Liver (tissue), 3 donors: ENCODE measurements around the gene MIB1.

ENCODE experiments used
- EGR1 ChIP-seq, 2 donors: IDR thresholded peaks; 2 replicates each; pipeline ENCODE4 v1.6.1; 2016 to 2018; ENCODE audit warnings: antibody characterized with exemption in 2 of 2, low read depth in 2 of 2
- GABPA ChIP-seq, 2 donors: IDR thresholded peaks in 1 of 2; conservative IDR thresholded peaks in 1 of 2; 2 replicates each; pipeline ENCODE4 v1.6.1; 2016; ENCODE audit warnings: antibody characterized with exemption in 2 of 2, mild to moderate bottlenecking in 1 of 2, moderate library complexity in 1 of 2
- JUND ChIP-seq, 2 donors: IDR thresholded peaks; 2 replicates each; pipeline ENCODE4 v1.6.1; 2016; ENCODE audit warnings: antibody characterized with exemption in 2 of 2
- MAX ChIP-seq: IDR thresholded peaks from 2 replicates; pipeline ENCODE4 v1.6.1; 2016; ENCODE audit warnings: antibody characterized with exemption
- RAD21 ChIP-seq, 2 donors: IDR thresholded peaks; 2 replicates each; pipeline ENCODE4 v1.6.1; 2016; ENCODE audit warnings: antibody characterized with exemption in 2 of 2, mild to moderate bottlenecking in 2 of 2
- REST ChIP-seq: IDR thresholded peaks from 2 replicates; pipeline ENCODE4 v1.6.1; 2016; ENCODE audit warnings: antibody characterized with exemption, mild to moderate bottlenecking
- RXRA ChIP-seq, 2 donors: IDR thresholded peaks; 2 replicates each; pipeline ENCODE4 v1.6.1; 2017 to 2018; ENCODE audit warnings: antibody characterized with exemption in 2 of 2, mild to moderate bottlenecking in 1 of 2
- YY1 ChIP-seq: IDR thresholded peaks from 2 replicates; pipeline ENCODE4 v1.6.1; 2016; ENCODE audit warnings: antibody characterized with exemption, mild to moderate bottlenecking
- TF ChIP-seq, protein P1 (sequence below): fragments of 150-350 bp; IDR thresholded peaks from 2 replicates; pipeline ENCODE4 v1.5.1; 2017; ENCODE audit warnings: improper control_type of control experiment, low read depth, low read length; ENCODE audit not compliant: missing input control
- donor health status: healthy.
- donor health status: healthy.

DNA sequence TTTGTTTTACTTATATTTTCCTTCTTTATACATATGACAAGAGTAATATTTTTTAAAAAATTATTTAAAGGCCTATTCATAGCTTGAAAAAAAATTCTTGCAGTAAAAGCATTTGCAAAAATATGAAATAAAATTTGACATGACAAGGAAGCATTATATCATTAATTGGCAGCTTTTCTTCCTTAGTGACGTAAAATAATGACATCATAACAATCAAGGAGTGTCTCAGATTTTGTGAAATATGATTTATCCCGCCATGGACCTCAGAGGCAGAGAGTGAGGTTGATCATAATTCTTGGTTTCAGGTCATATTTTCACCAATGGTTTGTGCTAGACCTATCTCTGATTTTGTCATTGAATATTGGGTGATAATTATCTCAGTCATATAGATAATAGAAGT lies 176.0 kb downstream of the MIB1 start:
- TF ChIP-seq, protein P1, sequence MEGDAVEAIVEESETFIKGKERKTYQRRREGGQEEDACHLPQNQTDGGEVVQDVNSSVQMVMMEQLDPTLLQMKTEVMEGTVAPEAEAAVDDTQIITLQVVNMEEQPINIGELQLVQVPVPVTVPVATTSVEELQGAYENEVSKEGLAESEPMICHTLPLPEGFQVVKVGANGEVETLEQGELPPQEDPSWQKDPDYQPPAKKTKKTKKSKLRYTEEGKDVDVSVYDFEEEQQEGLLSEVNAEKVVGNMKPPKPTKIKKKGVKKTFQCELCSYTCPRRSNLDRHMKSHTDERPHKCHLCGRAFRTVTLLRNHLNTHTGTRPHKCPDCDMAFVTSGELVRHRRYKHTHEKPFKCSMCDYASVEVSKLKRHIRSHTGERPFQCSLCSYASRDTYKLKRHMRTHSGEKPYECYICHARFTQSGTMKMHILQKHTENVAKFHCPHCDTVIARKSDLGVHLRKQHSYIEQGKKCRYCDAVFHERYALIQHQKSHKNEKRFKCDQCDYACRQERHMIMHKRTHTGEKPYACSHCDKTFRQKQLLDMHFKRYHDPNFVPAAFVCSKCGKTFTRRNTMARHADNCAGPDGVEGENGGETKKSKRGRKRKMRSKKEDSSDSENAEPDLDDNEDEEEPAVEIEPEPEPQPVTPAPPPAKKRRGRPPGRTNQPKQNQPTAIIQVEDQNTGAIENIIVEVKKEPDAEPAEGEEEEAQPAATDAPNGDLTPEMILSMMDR = no peak
- no peak for TF ChIP-seq MAX
- TF ChIP-seq EGR1 (IDR thresholded peaks at IDR 0.05; ENCODE audit: low read depth in 2 of 2) = no peak
- TF ChIP-seq JUND (IDR thresholded peaks at IDR 0.05) = no peak
- no peak for TF ChIP-seq GABPA (IDR thresholded peaks at IDR 0.05 in 1 of 2, conservative IDR thresholded peaks at IDR 0.05 in 1 of 2)
- TF ChIP-seq REST = no peak
- TF ChIP-seq RXRA (IDR thresholded peaks at IDR 0.05) = no peak
- TF ChIP-seq RAD21 (IDR thresholded peaks at IDR 0.05) = no peak
- TF ChIP-seq YY1 = no peak
